Mucosa of descending colon (tissue), 3 donors: ENCODE results near the gene SNRPD3. TPM values are rescaled to one million over a fixed set of nuclear protein-coding genes. Genes with fewer than 3 reads are reported as not detected.

Experiments used
- ATAC-seq: fragments of 200-7000 bp; cut with Tn5 transposase; one replicate; pipeline ENCODE4 v1.9.1; 2020; ENCODE audit warnings: mild to moderate bottlenecking, moderate library complexity
- DNase-seq, 3 donors: peaks; one replicate each; pipeline ENCODE4 v3.0.0-alpha.2; 2020
- H3K36me3 ChIP-seq: fragments of 200-600 bp; one replicate; pipeline ENCODE4 v1.8.0; 2021; ENCODE audit warnings: low read depth, mild to moderate bottlenecking
- H3K4me1 ChIP-seq: fragments of 200-600 bp; one replicate; pipeline ENCODE4 v1.8.0; 2021; ENCODE audit warnings: low read depth, mild to moderate bottlenecking
- H3K4me3 ChIP-seq: fragments of 200-600 bp; one replicate; pipeline ENCODE4 v1.8.0; 2021; ENCODE audit warnings: mild to moderate bottlenecking
- H3K9me3 ChIP-seq: fragments of 200-600 bp; one replicate; pipeline ENCODE4 v1.8.0; 2021; ENCODE audit warnings: mild to moderate bottlenecking
- intact Hi-C, 2 donors: fragments of 100-400 bp; cut with DNase I in 1 of 2; cut with micrococcal nuclease in 1 of 2; formaldehyde crosslinking; loops; one replicate each; pipeline versions ENCODE4 v1.11.0 to v1.11.1; 2022; cut with DNase I, micrococcal nuclease
- total RNA-seq, 3 donors: library from RNA; stranded (reverse); fragmentation: NEBNext Ultra II Directional in 2 of 3; extraction: Animal tissue kit (Norgen Biotek cat#: 25700) in 2 of 3; gene quantifications; one replicate each; pipeline versions ENCODE4 v1.2.1 to v1.2.4, GENCODE V29; 2021 to 2023
- TF ChIP-seq, protein P1 (sequence below): fragments of 200-600 bp; IDR thresholded peaks from one replicate; pipeline ENCODE4 v1.8.0; 2022; ENCODE audit warnings: antibody characterized with exemption, mild to moderate bottlenecking
- donor health status: DM: no; HTN: no; CAD: no; lungs with moderate emphysema.
- donor health status: DM: no; HTN: no; CAD: no.
- donor health status: DM: no; HTN: yes; CAD: no.

SNRPD3 gene
- total RNA-seq, 3 donors from 2014 or later, result 56.6 to 77.6 (median 77.2) TPM

DNA sequence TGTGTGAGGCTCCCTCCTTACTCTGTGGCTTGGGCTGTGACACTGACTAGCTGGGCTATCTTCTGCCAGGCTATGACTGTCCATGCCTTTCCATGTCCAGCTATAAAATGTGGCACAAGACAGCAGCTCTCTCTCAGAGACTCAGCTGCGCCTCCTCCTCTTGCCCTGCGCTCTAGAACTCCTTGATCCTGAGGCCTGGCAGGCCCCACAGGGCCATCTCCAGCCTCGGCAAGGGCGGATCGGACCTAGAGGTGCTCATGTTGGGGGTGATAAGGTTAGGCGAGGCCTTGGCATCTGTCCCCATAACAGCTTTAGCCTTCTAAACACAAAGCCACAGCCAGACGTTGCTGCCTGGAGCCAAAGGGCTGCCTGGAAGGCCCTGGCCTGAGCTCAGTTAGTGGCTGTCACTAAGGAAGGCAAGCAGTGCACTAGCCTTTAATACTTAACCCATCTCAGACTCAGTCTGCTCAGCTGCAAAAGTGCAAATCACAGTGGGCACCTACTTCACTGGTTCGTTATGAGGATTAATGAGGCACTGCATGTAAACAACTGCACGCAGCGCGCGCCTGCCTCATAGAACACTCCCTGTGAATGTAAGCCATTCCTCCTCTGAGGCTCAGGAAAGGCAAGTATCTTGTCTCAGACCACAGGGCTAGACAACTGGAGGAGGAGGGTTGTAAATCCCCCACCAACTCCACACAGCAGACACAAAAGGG lies 2.0 kb upstream of the SNRPD3 start:
- TF ChIP-seq, protein P1, sequence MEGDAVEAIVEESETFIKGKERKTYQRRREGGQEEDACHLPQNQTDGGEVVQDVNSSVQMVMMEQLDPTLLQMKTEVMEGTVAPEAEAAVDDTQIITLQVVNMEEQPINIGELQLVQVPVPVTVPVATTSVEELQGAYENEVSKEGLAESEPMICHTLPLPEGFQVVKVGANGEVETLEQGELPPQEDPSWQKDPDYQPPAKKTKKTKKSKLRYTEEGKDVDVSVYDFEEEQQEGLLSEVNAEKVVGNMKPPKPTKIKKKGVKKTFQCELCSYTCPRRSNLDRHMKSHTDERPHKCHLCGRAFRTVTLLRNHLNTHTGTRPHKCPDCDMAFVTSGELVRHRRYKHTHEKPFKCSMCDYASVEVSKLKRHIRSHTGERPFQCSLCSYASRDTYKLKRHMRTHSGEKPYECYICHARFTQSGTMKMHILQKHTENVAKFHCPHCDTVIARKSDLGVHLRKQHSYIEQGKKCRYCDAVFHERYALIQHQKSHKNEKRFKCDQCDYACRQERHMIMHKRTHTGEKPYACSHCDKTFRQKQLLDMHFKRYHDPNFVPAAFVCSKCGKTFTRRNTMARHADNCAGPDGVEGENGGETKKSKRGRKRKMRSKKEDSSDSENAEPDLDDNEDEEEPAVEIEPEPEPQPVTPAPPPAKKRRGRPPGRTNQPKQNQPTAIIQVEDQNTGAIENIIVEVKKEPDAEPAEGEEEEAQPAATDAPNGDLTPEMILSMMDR, result no peak
- DNase-seq, result peak in 2 of 3 donors; percentile 36 to 64
- H3K9me3 ChIP-seq, result no peaks in the 10 kb centered on the region
- intact Hi-C loops, result no loop called here
- peak overlapping the region; percentile 71 for H3K4me3 ChIP-seq
- ATAC-seq, result no peak
- no peaks in the 10 kb centered on the region for H3K36me3 ChIP-seq
- peaks cover 57% of the 10 kb centered on the region for H3K4me1 ChIP-seq

DNA sequence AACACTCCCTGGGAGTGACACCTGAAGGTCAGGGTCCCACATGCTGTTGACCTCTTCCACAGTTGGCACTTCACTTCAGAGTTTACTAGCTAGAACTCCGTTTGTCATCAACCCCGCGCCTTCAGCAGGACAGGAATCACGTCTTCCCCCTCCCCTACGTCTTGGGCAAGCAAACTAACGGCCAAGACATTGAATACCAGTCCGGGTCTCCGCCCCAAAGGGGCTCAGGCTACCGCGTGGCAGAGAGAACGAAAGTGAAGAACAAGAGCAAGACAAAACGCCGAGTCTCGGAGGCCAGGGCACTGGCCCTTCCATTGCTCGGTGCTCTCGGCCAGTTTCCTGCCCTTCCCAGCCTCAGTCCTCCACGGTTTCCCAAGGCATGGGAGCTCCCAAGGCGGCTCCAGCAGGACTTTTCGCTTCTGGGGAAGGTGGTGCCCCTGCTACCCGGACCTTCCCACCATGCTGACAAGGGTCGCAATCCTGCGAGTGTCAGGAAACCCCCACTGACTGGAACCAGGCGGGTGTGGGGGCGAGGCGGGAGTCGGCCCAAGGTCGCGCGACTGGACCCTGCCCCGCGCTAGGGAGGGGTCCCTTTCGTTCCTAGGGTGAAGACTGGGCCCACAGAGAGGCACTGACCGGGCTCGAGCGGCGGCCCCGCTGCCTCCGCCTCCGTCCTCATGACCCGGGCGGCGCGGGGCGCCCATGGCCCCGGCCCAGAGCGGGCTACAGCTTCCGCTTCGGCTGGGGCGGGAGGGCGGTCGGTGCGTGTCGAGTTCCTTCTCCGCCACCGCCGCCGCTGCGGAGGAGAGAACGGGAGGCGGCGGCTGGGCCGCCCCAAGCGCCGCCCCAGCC lies 1.3 kb upstream of the SNRPD3 start, which contains the start of gene GUCD1:
Gene GUCD1 (minus strand): TSS at position 826 of the 852 bp plus-strand sequence. CDS start 147 bp downstream, at position 679.
- Histone ChIP-seq H3K4me3 (peak within 1 kb of the TSS; percentile 71), H3K4me1 (peaks cover 54% of the 10 kb centered on the region), H3K9me3 (no peaks in the 10 kb centered on the region), H3K36me3 (no peaks in the 10 kb centered on the region)
- no peak for ATAC-seq
- DNase-seq, result peak in 2 of 3 donors; percentile 65 to 66
- intact Hi-C loops, result no loop called here
- TF ChIP-seq, protein P1, result no peak

DNA sequence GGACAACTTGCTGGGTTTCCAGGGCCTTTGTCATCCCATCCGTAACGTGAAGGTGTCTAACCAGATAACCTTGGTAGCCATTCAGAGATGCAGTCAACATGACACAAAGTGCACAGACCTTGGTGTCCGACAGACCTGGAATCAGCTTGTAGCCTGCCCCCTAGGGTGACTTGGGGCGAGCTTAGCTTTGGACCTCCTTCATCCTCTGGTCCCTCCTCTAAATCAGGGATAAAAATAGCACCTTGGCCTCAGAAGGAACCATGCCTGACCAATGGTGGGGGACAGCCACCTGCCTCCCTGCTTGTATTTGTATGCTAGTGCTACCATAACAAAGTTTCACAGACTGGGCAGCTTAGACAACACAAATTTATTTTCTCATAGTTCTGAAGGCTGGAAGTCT lies 3.7 kb downstream of the SNRPD3 start:
- Histone ChIP-seq H3K36me3 (no peaks in the 10 kb centered on the region), H3K4me3 (no peak overlapping the region), H3K9me3 (no peaks in the 10 kb centered on the region), H3K4me1 (peaks cover 12% of the 10 kb centered on the region)
- no peak for DNase-seq
- intact Hi-C loops, result no loop called here
- no peak for ATAC-seq
- TF ChIP-seq, protein P1, result no peak

DNA sequence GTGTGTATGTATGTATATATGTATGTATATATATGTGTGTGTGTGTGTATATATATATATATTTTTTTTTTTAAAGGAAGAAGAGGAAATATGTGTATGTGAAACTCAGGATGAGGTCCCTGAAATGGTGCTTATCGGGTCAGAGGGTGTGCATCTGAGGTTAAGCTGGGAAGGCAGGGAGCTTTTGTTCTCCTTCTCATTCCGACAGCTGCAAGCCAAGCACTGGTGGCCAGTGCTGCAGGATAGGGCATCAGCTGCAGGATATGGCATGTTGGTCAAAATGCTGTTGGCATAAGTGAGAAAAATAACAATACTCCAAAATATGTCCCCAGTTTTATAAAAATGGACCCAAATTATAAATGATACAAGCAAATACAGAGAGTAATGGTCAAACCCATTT lies 7.4 kb downstream of the SNRPD3 start:
- no peaks in the 10 kb centered on the region for H3K4me1 ChIP-seq
- ATAC-seq (no peak), DNase-seq (no peak)
- TF ChIP-seq, protein P1, result no peak
- no peak overlapping the region for H3K4me3 ChIP-seq
- H3K9me3 ChIP-seq, result no peaks in the 10 kb centered on the region
- intact Hi-C loops, result no loop called here
- no peaks in the 10 kb centered on the region for H3K36me3 ChIP-seq

DNA sequence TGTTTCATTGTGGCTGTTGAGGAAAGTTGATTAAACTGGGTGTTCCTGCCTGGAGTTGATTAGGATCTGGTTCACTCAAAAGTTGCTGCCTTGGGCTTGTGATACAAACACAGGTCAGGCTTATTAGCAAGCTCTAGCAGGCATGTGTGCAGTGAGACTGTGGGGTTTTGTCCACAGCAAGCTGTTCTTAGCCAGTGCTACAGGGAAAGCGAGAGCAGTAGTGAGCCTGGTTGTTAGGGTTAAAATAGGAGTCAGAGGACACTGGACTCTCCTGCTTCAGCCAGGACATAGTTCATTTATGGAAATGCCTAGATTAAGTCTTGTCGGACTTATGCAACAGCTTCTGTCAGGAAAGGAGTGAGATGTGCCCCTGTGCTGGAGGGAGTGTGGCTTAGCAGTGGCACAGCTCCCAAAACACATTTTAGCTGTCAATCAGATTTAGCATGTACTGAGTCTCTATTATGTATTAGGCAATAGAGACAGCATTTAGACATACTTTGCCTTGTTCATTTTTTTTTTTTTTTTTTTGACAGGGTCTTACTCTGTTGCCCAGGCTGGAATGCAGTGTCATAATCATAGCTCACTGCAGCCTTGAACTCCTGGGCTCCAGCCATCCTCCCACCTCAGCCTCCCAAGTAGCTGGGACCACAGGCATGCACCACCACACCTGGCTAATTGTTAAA lies 8.7 kb downstream of the SNRPD3 start:
- no peak for DNase-seq

More for the DNA sequence above, 8.7 kb downstream of the SNRPD3 start:
- no peaks in the 10 kb centered on the region for H3K4me1 ChIP-seq
- no peaks in the 10 kb centered on the region for H3K36me3 ChIP-seq
- no peak for ATAC-seq
- TF ChIP-seq, protein P1, result no peak
- no peak overlapping the region for H3K4me3 ChIP-seq
- H3K9me3 ChIP-seq, result no peaks in the 10 kb centered on the region
- intact Hi-C loops, result no loop called here
